GM18505 (cell line): ENCODE results near the gene CNNM4.

Experiments
- ATAC-seq: cut with Tn5 transposase; IDR thresholded peaks from one replicate; pipeline ENCODE4 v1.9.1; 2021; ENCODE audit not compliant: unreplicated experiment
- POLR2A ChIP-seq: IDR thresholded peaks from 4 replicates; pipeline ENCODE4 v1.6.1; 2011; ENCODE audit warnings: borderline replicate concordance; ENCODE audit not compliant: insufficient read depth, insufficient read length; ENCODE audit errors: extremely low read depth

CNNM4 gene

DNA sequence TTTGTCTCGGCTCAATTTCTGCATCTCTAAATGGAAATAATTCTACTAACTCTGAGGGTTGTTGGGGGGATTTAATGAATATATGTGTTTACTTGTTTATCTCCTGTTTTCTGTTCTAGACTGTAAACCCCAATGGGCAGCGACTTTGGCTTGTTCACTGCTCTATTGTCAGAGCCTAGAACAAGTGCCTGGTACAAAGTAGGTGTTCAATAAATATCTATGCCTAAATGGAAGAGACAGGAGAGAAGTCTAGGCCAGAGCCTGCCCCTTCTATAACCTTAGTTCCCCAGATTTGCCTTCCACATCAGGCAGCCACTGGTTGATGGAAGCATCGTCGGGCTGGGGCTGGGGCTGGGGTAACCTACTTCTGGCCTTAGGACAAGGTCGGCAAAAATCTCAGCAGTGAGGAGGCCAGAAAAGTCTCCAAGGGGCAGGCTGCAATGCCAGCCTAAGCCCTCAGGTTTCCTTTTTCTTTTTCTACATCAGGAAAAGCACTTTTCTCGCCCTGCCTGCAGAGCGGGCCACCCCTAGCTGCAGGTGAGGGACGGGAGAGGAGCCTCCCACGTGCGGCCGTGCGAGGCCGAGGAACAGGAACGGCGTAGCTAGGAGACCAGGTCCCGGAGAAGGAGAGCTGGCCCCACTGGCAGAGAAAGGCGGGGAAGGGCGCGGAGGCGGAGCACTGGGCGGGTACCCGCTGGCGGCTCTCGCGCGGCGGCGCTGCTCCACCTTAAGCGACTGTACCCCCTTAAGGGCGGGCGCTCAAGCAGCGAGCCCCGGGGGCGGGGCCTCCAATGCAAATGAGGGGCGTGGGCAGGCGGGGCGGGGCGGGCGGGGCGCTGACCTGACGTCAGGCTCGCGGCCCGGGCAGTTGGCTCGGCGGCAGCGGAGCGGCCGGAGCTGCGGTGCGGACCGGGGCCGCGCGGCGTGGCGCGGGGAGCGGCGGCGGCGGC lies at the start of gene CNNM4:
Gene CNNM4, plus strand, starts transcription at position 867 of the 950 bp plus-strand sequence. CDS start 98 bp downstream, outside the sequence.
- peak; percentile 74 for ATAC-seq
- TF ChIP-seq POLR2A, result peak; percentile 96

DNA sequence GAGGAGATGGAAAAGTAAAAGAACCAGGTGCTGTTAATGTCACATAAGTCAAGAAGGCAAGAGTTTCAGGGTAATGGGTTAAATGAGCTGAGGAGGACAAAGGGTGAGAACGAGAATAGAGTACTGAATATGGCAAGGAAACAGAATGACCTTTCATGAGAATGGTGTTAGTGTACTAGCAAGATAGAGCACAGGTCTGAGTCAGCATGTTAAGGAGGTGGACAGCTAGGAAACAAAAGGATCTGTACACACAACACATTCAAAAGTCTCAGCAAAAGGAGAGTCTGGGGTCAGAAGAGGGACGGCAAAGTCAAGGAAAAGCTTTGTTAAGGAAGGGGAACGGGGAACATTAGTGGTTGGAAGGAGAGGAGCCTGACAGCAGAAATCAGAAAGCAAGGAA lies 49.7 kb upstream of the CNNM4 start:
- ATAC-seq, result no peak
- no peak for TF ChIP-seq POLR2A

DNA sequence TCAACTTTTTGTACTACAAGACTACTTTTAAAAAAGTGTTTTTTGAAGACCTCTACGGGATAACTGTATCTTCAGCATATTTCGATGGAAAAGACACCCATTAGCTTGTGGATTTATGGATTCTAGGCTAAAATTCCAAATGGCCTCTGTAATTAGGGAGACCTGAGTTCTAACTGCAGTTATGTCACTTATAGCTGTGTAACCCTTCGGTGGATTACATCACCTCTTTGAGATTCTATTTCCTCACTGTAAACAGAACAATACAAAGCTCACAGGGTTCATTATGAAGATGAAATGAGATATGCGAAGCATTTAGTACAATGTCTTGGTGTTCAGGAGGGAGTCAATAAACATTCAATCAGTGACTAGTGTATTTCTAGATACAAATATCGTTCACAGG lies 45.0 kb upstream of the CNNM4 start:
- no peak for TF ChIP-seq POLR2A
- no peak for ATAC-seq

DNA sequence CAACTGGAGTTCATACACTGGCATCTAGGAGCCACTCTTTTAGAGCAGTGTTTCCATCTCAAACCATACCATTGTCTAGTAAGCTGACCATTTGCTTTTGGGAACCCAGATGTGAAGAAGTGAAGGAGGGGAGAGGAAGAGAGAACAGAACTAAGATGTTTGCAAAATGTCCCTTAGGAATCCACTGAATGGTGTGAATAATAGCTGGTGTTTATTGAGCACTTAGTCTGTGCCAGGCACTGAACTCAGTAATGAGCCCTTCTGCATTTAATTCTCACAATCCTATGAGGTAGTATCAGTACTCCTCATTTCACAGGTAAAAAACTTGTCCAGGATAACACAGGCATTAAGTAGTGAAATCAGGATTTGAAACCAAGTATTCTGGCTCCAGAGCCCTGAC lies 44.3 kb upstream of the CNNM4 start:
- TF ChIP-seq POLR2A, result no peak
- ATAC-seq, result no peak

DNA sequence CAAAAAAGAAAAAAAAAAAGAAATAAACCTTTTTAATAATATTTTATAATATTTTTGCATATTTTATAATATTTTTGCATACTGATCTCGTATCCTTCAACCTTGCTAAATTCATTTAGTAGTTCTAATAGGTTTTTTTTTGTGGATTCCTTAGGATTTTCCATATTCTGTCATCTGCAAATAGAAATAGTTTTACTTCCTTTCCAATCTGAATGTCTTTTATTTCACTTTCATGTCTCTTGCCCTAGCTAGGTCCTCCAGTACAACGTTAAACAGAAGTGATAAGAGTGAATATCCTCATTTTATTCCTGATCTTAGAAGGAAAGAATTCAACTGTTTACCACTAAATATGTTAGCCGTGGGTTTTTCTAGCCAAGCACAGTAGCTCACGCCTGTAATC lies 34.6 kb upstream of the CNNM4 start:
- ATAC-seq, result no peak
- no peak for TF ChIP-seq POLR2A

DNA sequence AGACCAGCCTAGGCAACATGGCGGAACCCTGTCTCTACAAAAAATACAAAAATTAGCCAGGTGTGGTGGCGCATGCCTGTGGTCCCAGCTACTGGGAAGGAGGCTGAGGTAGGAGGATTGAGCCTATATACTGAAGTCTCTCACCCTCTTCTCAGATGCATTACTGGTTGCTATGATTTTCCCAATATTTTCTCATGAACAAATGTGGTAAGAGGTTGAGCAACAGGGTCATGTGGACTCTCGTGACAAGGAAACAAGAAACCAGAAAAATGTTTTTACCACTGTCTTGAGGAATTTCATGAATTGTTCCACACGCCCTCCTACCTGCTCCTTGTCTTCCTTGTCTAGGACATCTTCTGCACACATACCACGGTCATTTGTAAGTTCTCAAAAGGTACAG lies 33.3 kb upstream of the CNNM4 start:
- TF ChIP-seq POLR2A, result no peak
- ATAC-seq, result no peak

DNA sequence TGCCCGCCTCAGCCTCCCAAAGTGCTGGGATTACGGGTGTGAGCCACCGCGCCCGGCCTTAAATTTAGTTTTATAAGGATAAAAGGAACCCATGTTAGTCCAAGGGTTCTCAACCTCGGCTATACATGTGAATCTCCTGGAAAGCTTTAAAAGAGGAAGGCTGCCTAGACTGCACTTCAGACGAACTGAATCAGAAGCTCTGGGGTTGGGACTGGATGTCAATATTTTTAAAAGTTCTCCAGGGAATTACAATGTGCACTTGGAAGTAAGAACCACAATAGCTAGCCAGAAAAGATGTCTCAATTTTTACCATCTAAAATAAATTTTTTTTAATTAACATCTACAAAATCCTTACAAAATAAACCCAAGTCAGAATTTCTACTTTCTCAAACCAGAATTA lies 31.0 kb upstream of the CNNM4 start:
- no peak for ATAC-seq
- TF ChIP-seq POLR2A, result no peak

DNA sequence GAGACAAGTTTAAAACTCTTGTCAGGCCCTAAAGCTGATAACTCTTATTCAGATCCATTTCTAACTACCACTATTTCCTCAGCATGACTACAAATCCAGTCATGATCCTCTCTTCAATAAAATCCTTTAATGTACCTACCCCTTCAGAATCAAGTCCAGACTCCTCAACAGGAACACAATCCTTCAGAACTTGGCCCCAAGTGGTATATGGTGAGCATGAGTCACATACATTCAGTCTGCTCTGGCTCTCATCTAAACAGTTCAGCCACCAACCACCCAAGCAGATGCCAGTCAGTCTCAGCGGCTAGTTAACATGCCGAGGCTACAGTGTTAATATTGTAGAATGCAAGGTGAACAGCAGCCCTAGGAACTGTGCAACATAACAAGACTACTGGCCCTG lies 30.5 kb upstream of the CNNM4 start:
- no peak for TF ChIP-seq POLR2A

DNA sequence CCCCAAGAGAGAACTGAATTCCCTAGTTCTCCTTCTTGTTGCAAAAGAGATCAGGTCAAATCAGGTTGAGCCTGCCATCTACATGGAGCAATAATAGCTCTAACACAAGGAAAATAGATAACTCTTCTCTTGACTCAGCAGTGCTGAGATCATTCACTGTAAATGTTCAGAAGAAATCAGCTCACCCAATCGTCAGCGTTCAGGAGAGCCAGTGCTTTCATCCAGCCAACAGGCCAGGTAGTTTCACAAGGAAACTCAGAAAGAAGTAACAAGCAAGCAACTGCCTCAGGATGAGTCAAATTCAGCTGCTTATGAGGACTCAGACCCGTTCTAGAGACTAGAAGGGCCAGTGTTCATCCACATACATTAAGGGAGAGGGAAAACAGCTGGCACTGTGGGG lies 26.8 kb upstream of the CNNM4 start:
- no peak for ATAC-seq

More for the DNA sequence above, 30.5 kb upstream of the CNNM4 start:
- ATAC-seq, result no peak

DNA sequence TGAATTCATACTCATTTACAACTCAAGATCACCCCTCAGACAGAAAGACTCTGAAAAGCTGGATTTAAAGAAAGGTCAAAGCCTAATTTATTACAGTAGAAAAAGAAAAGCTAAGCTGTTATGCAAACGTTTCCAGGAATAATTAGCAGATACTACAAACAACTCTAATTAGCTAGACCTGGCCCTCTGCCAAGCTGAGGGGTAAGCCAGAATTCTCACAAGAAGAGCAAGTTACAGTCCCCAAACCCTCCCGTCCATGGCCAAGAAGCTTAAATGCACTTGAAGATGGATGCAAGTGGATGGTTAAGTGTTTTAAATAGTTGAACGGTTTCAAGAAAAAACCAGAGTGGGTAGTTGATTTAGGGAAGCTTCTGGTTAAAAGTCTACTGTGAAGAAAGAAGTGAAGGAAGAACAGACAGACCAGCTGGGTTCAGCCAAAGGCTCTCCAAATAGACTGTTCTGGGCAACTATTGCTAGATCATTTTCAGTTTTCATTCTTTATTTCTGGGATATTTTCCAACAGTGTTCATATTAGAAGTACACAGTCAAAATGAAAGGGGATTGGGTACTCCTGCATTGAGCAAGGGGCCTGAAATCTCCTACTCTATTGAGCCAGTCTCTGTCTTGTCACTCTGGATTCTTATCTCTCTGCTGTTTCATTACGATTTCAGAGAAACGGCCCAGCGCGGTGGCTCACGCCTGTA lies 25.7 kb upstream of the CNNM4 start:
- ATAC-seq, result no peak
- no peak for TF ChIP-seq POLR2A

More for the DNA sequence above, 26.8 kb upstream of the CNNM4 start:
- TF ChIP-seq POLR2A, result no peak

DNA sequence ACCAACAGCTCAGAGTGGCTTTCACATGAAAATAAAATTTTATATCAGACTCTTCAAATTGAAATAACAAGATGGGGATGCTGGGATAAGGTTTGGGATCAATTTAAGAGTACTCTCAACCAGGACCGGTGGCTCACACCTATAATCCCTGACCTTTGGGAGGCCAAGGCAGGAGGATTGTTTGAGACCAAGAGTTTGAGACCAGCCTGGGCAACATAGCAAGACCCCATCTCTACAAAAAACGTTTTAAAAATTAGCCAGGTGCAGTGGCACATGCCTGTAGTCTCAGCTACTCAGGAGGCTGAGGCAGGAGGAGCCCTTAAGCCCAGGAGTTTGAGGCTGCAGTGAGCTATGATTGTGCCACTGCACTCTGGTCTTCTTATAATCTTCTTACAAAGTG lies 23.5 kb upstream of the CNNM4 start:
- ATAC-seq, result no peak
- no peak for TF ChIP-seq POLR2A

DNA sequence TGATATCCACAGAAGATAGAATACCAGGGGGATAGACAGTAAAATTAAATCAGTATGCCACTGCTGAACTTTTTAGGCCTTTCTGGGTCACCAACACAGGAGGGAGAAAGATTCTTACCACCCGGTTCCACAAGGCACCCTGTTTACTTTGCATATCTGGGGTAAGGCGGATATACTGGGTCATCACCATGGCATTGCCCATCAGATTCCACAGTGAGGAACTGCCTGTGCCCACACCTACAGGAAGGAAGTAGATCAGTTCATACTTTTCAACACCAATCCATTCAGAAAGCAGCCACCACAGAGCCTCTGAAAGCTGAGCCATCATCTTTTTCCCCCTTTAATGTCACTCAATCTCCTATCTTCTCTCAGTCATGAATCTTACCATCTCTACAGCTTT lies 22.9 kb upstream of the CNNM4 start:
- no peak for ATAC-seq
- no peak for TF ChIP-seq POLR2A

DNA sequence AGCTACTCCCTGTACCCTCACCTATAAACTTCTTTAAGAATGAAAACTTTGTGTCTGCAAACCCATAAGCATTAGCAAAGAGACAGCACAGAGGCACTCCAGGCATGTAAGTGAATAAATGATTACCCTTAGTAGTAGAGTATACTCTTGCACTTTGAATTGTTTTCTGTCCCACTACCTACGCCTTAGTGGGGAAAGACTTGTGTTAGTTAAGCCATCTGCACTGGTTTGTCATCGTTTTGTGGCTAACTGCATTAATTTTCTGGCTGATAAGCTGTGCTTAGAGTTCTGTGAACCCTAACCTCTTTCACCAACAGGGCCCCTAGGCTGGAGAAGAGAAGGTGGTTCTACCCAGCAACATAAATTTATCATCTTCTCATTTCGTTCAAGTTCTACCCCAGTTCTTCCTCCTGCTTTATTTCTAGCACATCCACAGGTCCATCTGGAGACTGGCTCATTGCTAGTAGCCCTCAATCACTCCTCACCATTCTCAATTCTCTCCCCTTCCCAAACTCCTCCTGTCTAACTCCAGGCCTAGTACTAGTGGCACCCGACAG lies 21.5 kb upstream of the CNNM4 start:
- ATAC-seq, result no peak
- TF ChIP-seq POLR2A, result no peak
